Amygdala (tissue), 56 donors: ENCODE measurements around the gene TDRD9.

Source experiments
- DNase-seq, 56 donors: peaks; one replicate each; lab custom pipeline; 2025; lab: John Stamatoyannopoulos, UW

Gene TDRD9

DNA sequence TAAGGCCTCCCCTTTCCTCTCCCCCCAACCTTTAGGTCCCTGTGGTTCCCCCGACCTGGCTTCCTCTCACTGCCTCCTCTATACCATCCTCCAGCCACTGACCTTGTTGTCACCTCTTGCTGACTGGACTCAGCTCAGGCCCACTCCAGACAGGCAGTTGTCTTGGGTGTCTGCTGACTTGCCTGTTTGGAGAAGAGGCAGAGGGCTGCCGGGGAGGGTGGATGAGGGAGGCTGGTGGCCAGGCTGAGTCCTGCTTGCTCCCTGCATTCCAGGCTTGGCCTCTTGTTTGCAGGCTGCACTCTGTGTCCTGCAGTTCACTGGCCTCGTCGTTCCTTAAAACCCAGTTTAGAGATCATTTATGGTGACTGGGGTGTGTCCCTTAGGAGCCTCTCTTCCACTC lies 45.1 kb downstream of the TDRD9 start:
- no peak for DNase-seq

DNA sequence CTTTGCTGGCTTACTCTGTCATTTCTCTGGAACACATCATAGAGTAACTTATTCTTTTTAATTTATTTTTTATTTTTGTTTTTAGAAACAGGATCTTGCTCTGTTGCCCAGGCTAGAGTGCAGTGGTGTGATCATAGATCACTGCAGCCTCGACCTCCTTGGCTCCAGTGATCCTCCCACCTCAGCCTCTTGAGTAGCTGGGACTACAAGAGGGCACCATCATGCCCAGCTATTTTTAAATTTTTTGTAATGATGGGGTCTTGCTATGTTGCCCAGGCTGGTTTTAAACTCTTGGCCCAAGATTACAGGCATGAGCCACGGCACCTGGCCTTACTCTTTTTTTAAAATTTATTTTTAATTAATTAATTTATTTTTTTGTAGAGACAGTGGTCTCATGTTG lies 46.3 kb downstream of the TDRD9 start:
- no peak for DNase-seq

GRCh38 chr14:103980623-103981238 lies 52.5 kb downstream of the TDRD9 start:
- peak in 18 of 56 donors; percentile 0 to 73 (median 29) for DNase-seq

DNA sequence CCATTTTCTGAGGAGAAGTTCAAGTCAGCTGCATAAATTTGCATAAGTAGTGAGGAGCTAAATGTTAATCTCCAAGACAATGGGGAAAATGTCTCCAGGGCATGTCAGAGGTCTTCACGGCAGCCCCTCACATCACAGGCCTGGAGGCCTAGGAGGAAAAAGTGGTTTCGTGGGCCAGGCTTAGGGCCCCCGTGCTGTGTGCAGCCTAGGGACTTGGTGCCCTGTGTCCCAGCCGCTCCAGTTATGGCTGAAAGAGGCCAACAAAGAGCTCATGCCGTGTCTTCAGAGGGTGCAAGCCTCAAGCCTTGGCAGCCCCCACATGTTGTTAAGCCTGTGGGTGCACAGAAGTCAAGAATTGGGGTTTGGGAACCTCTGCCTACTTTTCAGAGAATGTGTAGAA lies 55.9 kb downstream of the TDRD9 start:
- DNase-seq = no peak

- DNase-seq = no peak
These were observed 60.8 kb downstream of the TDRD9 start for GRCh38 chr14:103989034-103989433.

- no peak for DNase-seq
These were observed 61.7 kb downstream of the TDRD9 start for GRCh38 chr14:103989964-103990363.

GRCh38 chr14:103994535-103995184 lies 66.4 kb downstream of the TDRD9 start:
- no peak for DNase-seq

DNA sequence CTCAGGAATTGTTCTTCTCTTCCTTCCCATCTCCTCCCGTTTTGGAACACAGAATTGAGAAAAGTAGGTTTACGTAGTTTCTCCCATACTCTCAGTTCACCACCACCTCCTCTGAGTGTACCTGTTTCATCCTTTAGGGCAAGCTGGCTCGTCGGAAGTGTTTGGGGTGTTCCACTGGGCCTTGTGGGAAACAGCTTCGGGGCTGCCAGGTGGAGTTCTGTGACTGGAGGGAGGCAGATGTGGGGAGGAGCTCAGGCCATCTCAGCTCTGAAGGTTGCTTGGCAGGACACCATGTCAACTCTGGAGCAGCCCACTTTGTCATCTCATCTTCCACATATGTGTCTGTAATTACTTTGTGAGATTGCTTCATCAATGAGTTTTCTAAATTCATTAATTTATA lies 67.6 kb downstream of the TDRD9 start:
- no peak for DNase-seq

GRCh38 chr14:103997391-103997790 lies 69.1 kb downstream of the TDRD9 start:
- no peak for DNase-seq

GRCh38 chr14:103998027-103998426 lies 69.8 kb downstream of the TDRD9 start:
- DNase-seq = no peak

- DNase-seq = no peak
These were observed 71.7 kb downstream of the TDRD9 start for GRCh38 chr14:103999795-104000440.

GRCh38 chr14:104001003-104001402 lies 72.7 kb downstream of the TDRD9 start:
- no peak for DNase-seq

DNA sequence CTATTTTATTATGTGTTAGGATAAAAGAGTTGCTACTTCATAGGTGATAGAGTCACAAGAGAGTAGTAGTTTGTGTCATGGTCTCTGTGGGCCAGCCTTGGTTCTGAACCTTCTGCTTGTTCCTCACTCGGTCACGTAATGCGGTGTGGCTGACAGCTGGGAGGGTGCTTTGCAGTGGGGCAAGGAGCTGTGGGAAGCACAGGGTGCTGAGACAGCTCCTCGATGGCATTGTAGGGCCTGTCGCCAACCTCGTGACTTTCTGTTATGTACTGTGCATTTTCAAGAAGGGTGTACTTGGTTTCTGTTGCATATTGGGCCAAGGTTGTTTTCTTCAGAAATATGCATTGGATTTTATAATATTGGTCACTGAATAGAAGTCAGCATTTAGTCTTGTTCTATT lies 75.4 kb downstream of the TDRD9 start:
- no peak for DNase-seq

DNA sequence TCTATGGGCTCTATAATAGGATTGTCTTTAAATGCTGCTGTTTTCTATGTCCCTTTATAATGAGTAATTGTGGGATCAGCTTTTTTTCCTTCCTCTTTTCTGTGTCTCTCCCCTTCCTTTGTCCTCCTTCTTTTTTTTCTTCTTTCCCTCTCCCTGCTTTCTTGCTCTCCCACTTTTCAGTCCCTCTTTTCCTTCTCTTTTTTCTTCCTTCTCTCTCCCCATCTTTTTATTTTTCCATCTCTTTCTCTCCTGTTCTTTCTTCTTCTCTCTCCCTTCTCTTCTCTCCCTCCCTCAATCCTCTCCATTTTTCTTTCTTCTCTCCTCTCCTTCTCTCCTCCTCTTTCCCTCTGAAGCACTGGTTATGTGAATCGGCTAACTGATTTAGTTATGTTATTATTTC lies 76.6 kb downstream of the TDRD9 start:
- DNase-seq = no peak

- no peak for DNase-seq
These were observed 77.2 kb downstream of the TDRD9 start for GRCh38 chr14:104005489-104005888.

DNA sequence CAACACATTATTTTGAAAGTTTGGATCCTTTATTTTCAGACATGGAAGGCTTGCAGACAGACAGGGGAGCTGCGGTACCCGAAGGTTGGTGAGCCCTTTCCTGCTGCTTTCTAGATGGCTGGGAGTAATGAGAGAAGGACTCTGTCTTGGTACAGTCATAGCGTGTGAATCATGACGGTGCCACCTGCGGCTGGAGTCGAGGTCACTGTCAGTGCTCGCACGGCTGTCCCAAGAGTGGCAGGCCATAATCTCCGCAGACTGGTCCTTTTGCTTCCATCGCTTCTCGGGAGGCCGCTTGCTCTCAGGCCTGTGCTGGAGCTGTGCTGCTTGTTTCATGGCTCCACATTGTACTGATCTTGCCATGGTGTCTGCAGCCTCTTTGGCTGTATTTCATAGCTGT lies 78.9 kb downstream of the TDRD9 start:
- DNase-seq = no peak

- no peak for DNase-seq
These were observed 81.0 kb downstream of the TDRD9 start for GRCh38 chr14:104009297-104009696.

GRCh38 chr14:104011824-104012517 lies 83.7 kb downstream of the TDRD9 start:
- DNase-seq = no peak

GRCh38 chr14:104014764-104015163 lies 86.5 kb downstream of the TDRD9 start:
- no peak for DNase-seq

DNA sequence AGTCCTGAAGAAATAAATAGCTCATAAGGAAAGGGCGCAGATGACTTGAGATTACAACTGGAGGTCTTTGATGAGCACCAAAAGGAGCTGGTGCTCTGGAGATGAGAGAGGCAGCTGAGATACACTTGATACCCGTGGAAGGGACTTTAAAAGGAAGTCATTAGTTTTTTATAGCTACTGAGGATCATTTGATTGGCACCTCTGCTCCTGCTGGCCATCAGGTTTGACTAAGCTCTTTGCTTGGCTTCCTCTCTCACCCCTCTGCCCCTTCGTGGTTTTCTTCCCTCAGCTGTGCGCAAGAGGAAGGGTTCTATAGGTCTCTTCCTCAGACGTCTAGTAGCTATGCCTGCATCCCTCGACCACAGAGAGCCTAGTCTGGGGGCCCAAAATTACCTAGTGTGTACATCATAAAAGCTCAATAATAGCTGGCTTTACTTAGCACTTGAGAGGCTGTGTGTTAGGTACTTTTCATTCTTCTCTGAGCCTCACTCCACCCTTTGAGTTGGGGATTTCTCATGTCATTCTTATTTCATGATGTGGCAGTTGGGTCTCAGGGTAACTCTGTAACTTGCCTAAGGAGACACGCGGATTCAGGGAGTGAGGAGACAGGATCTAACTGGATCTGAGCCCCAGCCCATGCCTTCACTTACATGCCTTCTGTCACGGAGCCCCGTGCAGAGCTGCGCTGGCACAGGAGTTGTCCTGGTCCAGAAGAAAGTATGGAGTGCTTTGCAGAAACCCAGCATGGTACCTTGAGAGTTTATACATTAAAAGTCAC lies 88.8 kb downstream of the TDRD9 start:
- DNase-seq = no peak

GRCh38 chr14:104019029-104019428 lies 90.8 kb downstream of the TDRD9 start:
- no peak for DNase-seq
